HepG2 (cell line): ENCODE data around the gene HES1. TPM values are rescaled to one million over a fixed set of nuclear protein-coding genes. Genes with fewer than 3 reads are reported as not detected.

Experiments
- ATAC-seq: fragments of 200-7000 bp; cut with Tn5 transposase; 3 replicates; pipeline ENCODE4 v1.9.1; 2020; ENCODE audit warnings: mild to moderate bottlenecking, moderate library complexity
- BruUV-seq: library from RNA; stranded (reverse); fragments of 400-500 nt; replicated peaks from 2 replicates; lab custom pipeline; 2021; lab: Mats Ljungman, UMichigan
- CTCF ChIA-PET: fragments of 300-600 bp; formaldehyde crosslinking; extraction: SDS; loops from one replicate; lab custom pipeline; 2021; ENCODE audit warnings: low total read pairs, inconsistent platforms, low intra/inter-chr PET ratio; lab: Yijun Ruan, JAX
- POLR2A ChIA-PET: fragments of 350-600 bp; sonication (Branson Sonifier 250); formaldehyde crosslinking; loops from one replicate; lab custom pipeline; 2020; ENCODE audit warnings: antibody characterized with exemption, inconsistent platforms; lab: Yijun Ruan, JAX
- DNase-seq: peaks from one replicate; pipeline ENCODE4 v3.0.0-alpha.2; 2015; ENCODE audit warnings: low spot score
- FAIRE-seq: peaks from 3 replicates; lab custom pipeline; 2011; peaks lifted over from hg19 to GRCh38; lab: Jason Lieb, UNC
- H2AFZ ChIP-seq: one replicate; pipeline ENCODE4 v1.6.1; 2011; ENCODE audit warnings: low read length, inconsistent platforms
- H3K27ac ChIP-seq: fragments of 300-600 bp; 3 replicates; pipeline ENCODE4 v1.8.0; 2011; ENCODE audit warnings: mixed run types, mild to moderate bottlenecking, mixed read lengths, low read length, inconsistent platforms; ENCODE audit not compliant: insufficient read depth; ENCODE audit errors: extremely low read length
- H3K27me3 ChIP-seq, 2 experiments: fragments of 200-600 bp in 1 of 2; 2 replicates in 1 of 2; 3 replicates in 1 of 2; pipeline versions ENCODE4 v1.6.0 to v1.8.0; 2011; ENCODE audit warnings: low read length in 2 of 2, mild to moderate bottlenecking in 2 of 2, moderate library complexity in 2 of 2, inconsistent platforms in 1 of 2; ENCODE audit not compliant: insufficient read depth in 2 of 2, control insufficient read depth in 1 of 2
- H3K36me3 ChIP-seq, 2 experiments: fragments of 200-600 bp in 1 of 2; replicated peaks in 1 of 2; 2 replicates in 1 of 2; 3 replicates in 1 of 2; pipeline versions ENCODE4 v1.5.1 to v1.8.0; 2011; ENCODE audit warnings: low read length in 2 of 2, inconsistent platforms in 1 of 2; ENCODE audit not compliant: insufficient read depth in 2 of 2, control insufficient read depth in 1 of 2
- H3K4me1 ChIP-seq: 2 replicates; pipeline ENCODE4 v1.5.1; 2012; ENCODE audit warnings: low read length, inconsistent platforms; ENCODE audit not compliant: insufficient read depth
- H3K4me2 ChIP-seq: 2 replicates; pipeline ENCODE4 v1.6.0; 2011; ENCODE audit warnings: low read depth, low read length, inconsistent platforms
- H3K4me3 ChIP-seq, 3 experiments: fragments of 200-600 bp in 1 of 3; sonication (generic), shearing (Covaris generic) in 1 of 3; replicated peaks in 1 of 3; 2 replicates each; pipeline ENCODE4 v1.5.1; 2011 to 2016; ENCODE audit warnings: low read length in 3 of 3, inconsistent platforms in 2 of 3, low read depth in 2 of 3, mild to moderate bottlenecking in 2 of 3, control low read depth in 1 of 3, mixed read lengths in 1 of 3; ENCODE audit not compliant: insufficient read depth in 1 of 3
- H3K79me2 ChIP-seq: one replicate; pipeline ENCODE4 v1.6.1; 2011; ENCODE audit warnings: low read length, inconsistent platforms; ENCODE audit not compliant: insufficient read depth
- H3K9ac ChIP-seq: 2 replicates; pipeline ENCODE4 v1.6.0; 2011; ENCODE audit warnings: mild to moderate bottlenecking, low read depth, low read length, inconsistent platforms; ENCODE audit not compliant: insufficient read depth
- H3K9me3 ChIP-seq: 2 replicates; pipeline ENCODE4 v1.5.1; 2012; ENCODE audit warnings: mild to moderate bottlenecking, low read length
- H4K20me1 ChIP-seq: 2 replicates; pipeline ENCODE4 v1.6.0; 2011; ENCODE audit warnings: inconsistent platforms, mild to moderate bottlenecking, low read length, moderate library complexity; ENCODE audit not compliant: insufficient read depth
- BHLHE40 ChIP-seq: IDR thresholded peaks from 2 replicates; pipeline ENCODE4 v1.6.1; 2011; ENCODE audit warnings: low read length, improper control_type of control experiment
- FOXP1 ChIP-seq, 2 experiments: fragments of 450-650 bp in 1 of 2; IDR thresholded peaks; 2 replicates each; pipeline ENCODE4 v1.6.1; 2017 to 2018; ENCODE audit warnings: antibody characterized with exemption in 1 of 2
- GTF2F1 ChIP-seq: fragments of 150-350 bp; IDR thresholded peaks from 2 replicates; pipeline ENCODE4 v1.6.1; 2014; ENCODE audit warnings: low read length
- ZNF629 ChIP-seq: sonication (generic); formaldehyde crosslinking; conservative IDR thresholded peaks from 2 replicates; pipeline ENCODE4 v1.5.0; 2020; ENCODE audit warnings: missing genetic modification reagents
- ZSCAN31 ChIP-seq: sonication (generic); formaldehyde crosslinking; IDR thresholded peaks from 2 replicates; pipeline ENCODE4 v1.5.0; 2020; ENCODE audit warnings: low read depth, mild to moderate bottlenecking, missing genetic modification reagents
- WGBS: methylation state at CpG from one replicate; pipeline ENCODE4 v1.1.6; 2017; ENCODE audit warnings: low lambda C conversion rate; 5-methylcytosine and 5-hydroxymethylcytosine counted together
- in situ Hi-C: cut with HindIII; loops from 2 replicates; pipeline ENCODE4 v1.10.0; 2017; ENCODE audit warnings: low pct_unique_long_range_greater_than_20kb; ENCODE audit not compliant: extremely low pct_ligation_motif_present
- intact Hi-C: fragments of 100-400 bp; cut with micrococcal nuclease; formaldehyde crosslinking; loops from one replicate; pipeline ENCODE4 v1.10.0; 2022; ENCODE audit not compliant: unreplicated experiment
- polyA plus RNA-seq, 8 experiments: library from polyadenylated mRNA; depleted of rRNA in 3 of 8; stranded (reverse) in 7 of 8; unstranded in 1 of 8; fragments of >200 nt; fragmentation: Illumina TruSeq in 4 of 8; extraction: Trizol in 4 of 8; gene quantifications; 2 replicates each; pipeline versions ENCODE4 v1.2.1 to v1.2.3, GENCODE V29; 2011 to 2016; ENCODE audit warnings: low read depth in 4 of 8, missing spikeins in 1 of 8, mixed read lengths in 1 of 8; ENCODE audit not compliant: insufficient read depth in 1 of 8
- total RNA-seq, 5 experiments: library from RNA; depleted of rRNA; stranded (reverse); fragments of >200 nt; fragmentation: Illumina TruSeq; extraction: Trizol; gene quantifications; 2 replicates each; pipeline ENCODE4 v1.2.3, GENCODE V29; 2016; ENCODE audit warnings: low read depth in 1 of 5
- TF ChIP-seq, protein P1 (sequence below): sonication (generic); formaldehyde crosslinking; IDR thresholded peaks from 2 replicates; pipeline ENCODE4 v1.4.0; 2020; ENCODE audit warnings: missing genetic modification reagents, mild to moderate bottlenecking, borderline replicate concordance
- TF ChIP-seq, protein P2 (sequence below): sonication (generic); formaldehyde crosslinking; IDR thresholded peaks from 2 replicates; pipeline ENCODE4 v1.4.0; 2020; ENCODE audit warnings: missing genetic modification reagents

Gene HES1
- total and polyA plus RNA-seq, 2 of the 13 experiments (the other 11 are each of a cell fraction or from before 2014, with no cell fraction given), result 15.4 to 19.8 TPM

DNA sequence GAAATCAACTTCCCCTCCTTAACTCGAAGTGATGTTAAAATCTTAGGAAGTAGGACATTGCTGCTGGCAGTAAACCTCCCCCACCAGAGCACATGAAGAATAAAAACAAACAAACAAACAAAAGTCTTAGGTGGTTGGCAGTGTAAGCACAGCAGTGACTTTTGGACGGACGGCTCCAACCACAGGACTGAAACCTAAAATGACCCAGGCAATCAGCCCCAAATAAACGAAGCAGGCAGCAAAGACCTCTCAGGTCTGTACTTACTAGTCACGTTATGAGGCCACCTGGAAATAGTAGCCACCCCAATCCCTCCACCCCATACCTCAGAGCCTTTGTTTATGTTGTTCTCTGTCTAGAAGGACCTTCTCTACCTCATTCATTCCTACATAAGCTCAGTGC is 33.5 kb upstream of the HES1 start:
- Histone ChIP-seq H3K4me3 (peak overlapping the region in 1 of 3 experiments; percentile 62; a peak in 2 of 6 replicates), H3K4me2 (peak overlapping the region; percentile 86), H3K36me3 (no peaks in the 10 kb centered on the region), H3K27ac (peak overlapping the region; percentile 41), H3K4me1 (peaks cover 68% of the 10 kb centered on the region), H2AFZ (no peak overlapping the region), H3K9ac (no peak overlapping the region; the same call in 1 of the 2 replicates), H3K79me2 (no peaks in the 10 kb centered on the region), H3K27me3 (no peaks in the 10 kb centered on the region), H4K20me1 (no peaks in the 10 kb centered on the region), H3K9me3 (no peaks in the 10 kb centered on the region)
- TF ChIP-seq FOXP1 (IDR thresholded peaks at IDR 0.05) (no peak), FOXP1 (CRISPR knock-in tag; IDR thresholded peaks at IDR 0.05) (peak; percentile 39; the same call in 1 of the 2 replicates), BHLHE40 (0 out of 2 replicates have a peak, but pooled peaks have one; percentile 0), GTF2F1 (no peak), ZSCAN31 (CRISPR knock-in tag) (no peak)
- TF ChIP-seq, protein P1, sequence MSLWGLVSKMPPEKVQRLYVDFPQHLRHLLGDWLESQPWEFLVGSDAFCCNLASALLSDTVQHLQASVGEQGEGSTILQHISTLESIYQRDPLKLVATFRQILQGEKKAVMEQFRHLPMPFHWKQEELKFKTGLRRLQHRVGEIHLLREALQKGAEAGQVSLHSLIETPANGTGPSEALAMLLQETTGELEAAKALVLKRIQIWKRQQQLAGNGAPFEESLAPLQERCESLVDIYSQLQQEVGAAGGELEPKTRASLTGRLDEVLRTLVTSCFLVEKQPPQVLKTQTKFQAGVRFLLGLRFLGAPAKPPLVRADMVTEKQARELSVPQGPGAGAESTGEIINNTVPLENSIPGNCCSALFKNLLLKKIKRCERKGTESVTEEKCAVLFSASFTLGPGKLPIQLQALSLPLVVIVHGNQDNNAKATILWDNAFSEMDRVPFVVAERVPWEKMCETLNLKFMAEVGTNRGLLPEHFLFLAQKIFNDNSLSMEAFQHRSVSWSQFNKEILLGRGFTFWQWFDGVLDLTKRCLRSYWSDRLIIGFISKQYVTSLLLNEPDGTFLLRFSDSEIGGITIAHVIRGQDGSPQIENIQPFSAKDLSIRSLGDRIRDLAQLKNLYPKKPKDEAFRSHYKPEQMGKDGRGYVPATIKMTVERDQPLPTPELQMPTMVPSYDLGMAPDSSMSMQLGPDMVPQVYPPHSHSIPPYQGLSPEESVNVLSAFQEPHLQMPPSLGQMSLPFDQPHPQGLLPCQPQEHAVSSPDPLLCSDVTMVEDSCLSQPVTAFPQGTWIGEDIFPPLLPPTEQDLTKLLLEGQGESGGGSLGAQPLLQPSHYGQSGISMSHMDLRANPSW (CRISPR knock-in tag), result 0 out of 2 replicates have a peak, but pooled peaks have one; percentile 15
- no TSS peak for BruUV-seq
- POLR2A ChIA-PET, result interaction anchor here (0.8 to 2.6 kb wide), 3 partner anchors 13 to 32 kb away, joined by 3 to 92 read pairs (median 15); partner anchors contain the start of gene HES1
- WGBS, result 0% methylated on average over 4 of the region's 5 CpGs
- CTCF ChIA-PET, result no interaction called here
- ATAC-seq (no peak), FAIRE-seq (peak; percentile 68), DNase-seq (no peak)
- in situ Hi-C loops, result no loop called here
- intact Hi-C loops, result no loop called here

DNA sequence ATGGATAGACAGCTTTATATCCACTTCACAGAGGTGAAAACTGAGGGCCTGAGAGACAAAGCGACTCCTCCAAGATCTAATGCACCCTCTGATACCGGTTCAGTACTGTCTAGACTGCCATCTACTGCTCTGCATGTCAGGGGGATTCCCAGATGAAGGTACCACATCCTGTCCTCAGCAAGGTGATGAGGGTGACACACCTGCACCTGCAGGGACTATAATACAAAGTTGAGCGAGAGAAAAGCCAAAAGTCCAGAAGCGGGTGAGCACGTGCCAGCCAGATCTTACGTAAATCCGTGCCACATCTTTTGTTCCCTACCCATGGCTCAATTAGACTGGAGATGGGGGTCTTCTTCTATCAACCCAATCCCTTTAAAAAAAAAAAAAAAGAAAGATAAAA is 32.4 kb upstream of the HES1 start:
- Histone ChIP-seq H3K9me3 (no peaks in the 10 kb centered on the region), H3K27me3 (no peaks in the 10 kb centered on the region), H3K4me1 (peaks cover 58% of the 10 kb centered on the region), H3K4me3 (no peak overlapping the region), H3K4me2 (no peak overlapping the region), H3K79me2 (no peaks in the 10 kb centered on the region), H2AFZ (no peak overlapping the region), H3K27ac (no peak overlapping the region), H3K9ac (no peak overlapping the region), H3K36me3 (no peaks in the 10 kb centered on the region), H4K20me1 (no peaks in the 10 kb centered on the region)
- FAIRE-seq, result no peak
- ChIA-PET CTCF (no interaction called here), POLR2A (interaction anchor here (1.3 to 1.6 kb wide), 2 partner anchors 28 to 31 kb away, joined by 6 read pairs; no protein-coding TSS in a partner anchor)
- peak; percentile 45 for TF ChIP-seq ZNF629 (CRISPR knock-in tag)
- TF ChIP-seq, protein P2, sequence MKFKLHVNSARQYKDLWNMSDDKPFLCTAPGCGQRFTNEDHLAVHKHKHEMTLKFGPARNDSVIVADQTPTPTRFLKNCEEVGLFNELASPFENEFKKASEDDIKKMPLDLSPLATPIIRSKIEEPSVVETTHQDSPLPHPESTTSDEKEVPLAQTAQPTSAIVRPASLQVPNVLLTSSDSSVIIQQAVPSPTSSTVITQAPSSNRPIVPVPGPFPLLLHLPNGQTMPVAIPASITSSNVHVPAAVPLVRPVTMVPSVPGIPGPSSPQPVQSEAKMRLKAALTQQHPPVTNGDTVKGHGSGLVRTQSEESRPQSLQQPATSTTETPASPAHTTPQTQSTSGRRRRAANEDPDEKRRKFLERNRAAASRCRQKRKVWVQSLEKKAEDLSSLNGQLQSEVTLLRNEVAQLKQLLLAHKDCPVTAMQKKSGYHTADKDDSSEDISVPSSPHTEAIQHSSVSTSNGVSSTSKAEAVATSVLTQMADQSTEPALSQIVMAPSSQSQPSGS (CRISPR knock-in tag), result no peak
- WGBS, result 79% methylated on average over 7 of the region's 7 CpGs
- no peak for ATAC-seq
- no TSS peak for BruUV-seq
- in situ Hi-C loops, result no loop called here
- intact Hi-C loops, result no loop called here
- no peak for DNase-seq
